ENCODE results near the gene UNC13A. TPM values are rescaled to one million over a fixed set of nuclear protein-coding genes. Genes with fewer than 3 reads are reported as not detected.
"Not testable (repeated sequence)": the region's sequence is repeated elsewhere in the genome, so short reads cannot be mapped to it uniquely, and the experiment has no call there.

Gene UNC13A
- total and polyA plus RNA-seq, 7 donors = under 0.01 to 0.83 (median 0.60) TPM

- intact Hi-C loops (cut with DNase I) = no loop called here
- no peak overlapping the region for H3K4me3 ChIP-seq
- H3K9me3 ChIP-seq = no peaks in the 10 kb centered on the region
- H3K27me3 ChIP-seq = peaks cover 0 to 10% (median 0%) of the 10 kb centered on the region in 3 donors
- TF ChIP-seq EP300 (IDR thresholded peaks at IDR 0.05) = no peak
- TF ChIP-seq CTCF (IDR thresholded peaks at IDR 0.05) = no peak
- TF ChIP-seq POLR2AphosphoS5 (IDR thresholded peaks at IDR 0.05) = no peak
- TF ChIP-seq POLR2A (IDR thresholded peaks at IDR 0.05) = no peak
- H3K27ac ChIP-seq = no peak overlapping the region
- no peaks in the 10 kb centered on the region for H3K4me1 ChIP-seq
- no peaks in the 10 kb centered on the region for H3K36me3 ChIP-seq
- WGBS, 2 donors = 0 to 45% methylated on average over 1 of the region's 1 CpG
- DNase-seq = no peak
These were observed 97.3 kb downstream of the UNC13A start for GRCh38 chr19:17590866-17591265.

GRCh38 chr19:17585395-17585794 lies 102.8 kb downstream of the UNC13A start:
- H3K27ac ChIP-seq; H3K27me3 ChIP-seq; H3K4me1 ChIP-seq; DNase-seq; H3K4me3 ChIP-seq; H3K9me3 ChIP-seq; intact Hi-C loops (cut with DNase I): not testable (repeated sequence)
- peaks cover 0 to 26% (median 8%) of the 10 kb centered on the region in 4 donors for H3K36me3 ChIP-seq
- 69 to 79% methylated on average over 7 of the region's 7 CpGs for WGBS, 2 donors

- peaks cover 0 to 35% (median 9%) of the 10 kb centered on the region in 4 donors for H3K36me3 ChIP-seq
- 70 to 80% methylated on average over 3 of the region's 3 CpGs for WGBS, 2 donors
- H3K9me3 ChIP-seq = no peaks in the 10 kb centered on the region
- H3K4me1 ChIP-seq = no peaks in the 10 kb centered on the region
- DNase-seq = no peak
- no peaks in the 10 kb centered on the region for H3K27me3 ChIP-seq
- no peak overlapping the region for H3K27ac ChIP-seq
- no peak overlapping the region for H3K4me3 ChIP-seq
- intact Hi-C loops (cut with DNase I) = no loop called here
- no peak for TF ChIP-seq POLR2A (IDR thresholded peaks at IDR 0.05)
- no peak for TF ChIP-seq EP300 (IDR thresholded peaks at IDR 0.05)
- TF ChIP-seq CTCF (IDR thresholded peaks at IDR 0.05) = no peak
- no peak for TF ChIP-seq POLR2AphosphoS5 (IDR thresholded peaks at IDR 0.05)
These were observed 104.0 kb downstream of the UNC13A start for GRCh38 chr19:17584132-17584531.

GRCh38 chr19:17582613-17583012 lies 105.5 kb downstream of the UNC13A start:
- peaks cover 6 to 47% (median 17%) of the 10 kb centered on the region in 4 donors for H3K36me3 ChIP-seq

GRCh38 chr19:17581211-17581874 lies 106.8 kb downstream of the UNC13A start:
- H3K4me1 ChIP-seq = no peaks in the 10 kb centered on the region
- H3K9me3 ChIP-seq = no peaks in the 10 kb centered on the region
- TF ChIP-seq POLR2AphosphoS5 (IDR thresholded peaks at IDR 0.05) (no peak), POLR2A (IDR thresholded peaks at IDR 0.05) (no peak), CTCF (IDR thresholded peaks at IDR 0.05) (no peak), EP300 (IDR thresholded peaks at IDR 0.05) (no peak)
- no peaks in the 10 kb centered on the region for H3K27me3 ChIP-seq
- peaks cover 8 to 58% (median 26%) of the 10 kb centered on the region in 4 donors for H3K36me3 ChIP-seq
- H3K27ac ChIP-seq = no peak overlapping the region
- 91 to 93% methylated on average over 19 of the region's 19 CpGs for WGBS, 2 donors
- intact Hi-C loops (cut with DNase I) = no loop called here
- H3K4me3 ChIP-seq = no peak overlapping the region
- no peak for DNase-seq

More at GRCh38 chr19:17582613-17583012, 105.5 kb downstream of the UNC13A start:
- Histone ChIP-seq H3K9me3 (no peaks in the 10 kb centered on the region), H3K4me3 (no peak overlapping the region), H3K4me1 (no peaks in the 10 kb centered on the region), H3K27ac (no peak overlapping the region), H3K27me3 (no peaks in the 10 kb centered on the region)
- 85% methylated on average over 8 of the region's 8 CpGs for WGBS, 2 donors
- no peak for DNase-seq
- TF ChIP-seq POLR2AphosphoS5 (IDR thresholded peaks at IDR 0.05) = no peak
- TF ChIP-seq CTCF (IDR thresholded peaks at IDR 0.05) = no peak
- TF ChIP-seq POLR2A (IDR thresholded peaks at IDR 0.05) = no peak
- TF ChIP-seq EP300 (IDR thresholded peaks at IDR 0.05) = no peak
- intact Hi-C loops (cut with DNase I) = no loop called here

All from sigmoid colon (tissue), 7 donors.